Progenitor cell of endocrine pancreas (in vitro differentiated cells): ENCODE measurements around the gene MTG1. TPM values are rescaled to one million over a fixed set of nuclear protein-coding genes. Genes with fewer than 3 reads are reported as not detected.

ENCODE experiments used
- DNase-seq: peaks from one replicate; pipeline ENCODE4 v3.0.0; 2021; ENCODE audit warnings: low spot score; ENCODE audit not compliant: unreplicated experiment
- H3K27ac Mint-ChIP-seq: 2 replicates; pipeline ENCODE4 v1.8.0; 2021; ENCODE audit warnings: mild to moderate bottlenecking, moderate library complexity, mixed read lengths
- H3K27me3 Mint-ChIP-seq: 2 replicates; pipeline ENCODE4 v1.8.0; 2021; ENCODE audit warnings: mixed read lengths
- H3K36me3 Mint-ChIP-seq: 2 replicates; pipeline ENCODE4 v1.8.0; 2022; ENCODE audit warnings: mixed read lengths; ENCODE audit not compliant: insufficient read depth
- H3K4me1 Mint-ChIP-seq: 2 replicates; pipeline ENCODE4 v1.8.0; 2021; ENCODE audit warnings: low read depth, mixed read lengths
- H3K4me3 Mint-ChIP-seq: 2 replicates; pipeline ENCODE4 v1.8.0; 2021; ENCODE audit warnings: low read depth, mild to moderate bottlenecking, moderate library complexity, mixed read lengths
- H3K9me3 Mint-ChIP-seq: 2 replicates; pipeline ENCODE4 v1.8.0; 2021; ENCODE audit warnings: low read depth, mixed read lengths
- total RNA-seq: library from RNA; stranded (reverse); gene quantifications from 2 replicates; pipeline ENCODE4 v1.2.1, GENCODE V29; 2021
- TF ChIP-seq, protein P1 (sequence below): fragments of 200-600 bp; sonication (generic); IDR thresholded peaks from one replicate; pipeline ENCODE4 v1.5.0; 2021; ENCODE audit warnings: antibody characterized with exemption, mild to moderate bottlenecking; ENCODE audit not compliant: unreplicated experiment

The MTG1 gene
- total RNA-seq, 1 donor from 2014 or later = 137 TPM

DNA sequence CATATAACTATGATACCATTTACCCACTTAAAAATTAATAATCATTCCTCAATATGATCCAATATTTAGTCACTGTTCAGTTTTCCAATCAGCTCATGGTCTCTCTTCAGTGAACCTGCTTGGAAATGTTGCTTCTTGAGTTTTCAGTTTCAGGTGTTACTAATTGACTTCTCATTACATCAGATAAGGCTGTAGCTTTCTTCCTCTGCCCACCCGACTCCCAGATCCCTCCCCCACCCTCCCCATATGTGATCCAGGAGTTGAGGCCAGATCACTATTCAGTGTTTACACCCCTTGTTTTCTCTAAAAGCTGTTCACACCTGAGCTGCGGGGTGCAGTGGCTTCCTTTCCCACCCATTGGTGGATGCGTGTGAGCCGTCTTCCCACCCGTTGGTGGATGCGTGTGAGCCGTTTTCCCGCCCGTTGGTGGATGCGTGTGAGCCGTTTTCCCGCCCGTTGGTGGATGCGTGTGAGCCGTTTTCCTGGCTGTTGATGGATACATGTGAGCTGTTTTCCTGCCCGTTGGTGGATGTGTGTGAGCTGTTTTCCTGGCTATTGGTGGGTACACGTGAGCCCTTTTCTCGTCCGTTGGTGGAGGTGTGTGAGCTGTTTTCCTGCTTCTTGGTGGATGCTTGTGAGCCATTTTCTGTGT, 3.2 kb upstream of the MTG1 start:
- H3K9me3 Mint-ChIP-seq = no peaks in the 10 kb centered on the region
- no peak overlapping the region for H3K4me3 Mint-ChIP-seq

DNA sequence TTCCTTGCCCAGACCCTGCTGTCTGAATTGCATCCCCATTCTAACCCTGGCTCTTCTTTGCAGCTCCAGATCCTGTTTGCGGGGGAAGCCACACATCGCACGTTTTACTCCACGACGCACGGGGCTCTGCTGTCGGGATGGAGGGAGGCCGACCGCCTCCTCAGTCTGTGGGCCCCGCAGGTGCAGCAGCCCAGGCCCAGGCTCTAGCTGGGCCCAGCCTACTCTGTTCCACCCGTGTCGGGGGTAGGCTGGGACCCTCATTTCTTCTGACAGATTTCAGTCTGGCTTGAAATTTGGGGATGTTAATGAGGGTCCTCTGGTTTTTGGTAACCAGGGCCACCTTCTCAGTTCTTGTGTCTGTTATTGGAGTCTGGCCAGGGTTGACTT, 2.7 kb upstream of the MTG1 start:
- H3K4me3 Mint-ChIP-seq = no peak overlapping the region
- H3K27ac Mint-ChIP-seq = no peak overlapping the region
- H3K4me1 Mint-ChIP-seq = peaks cover 8% of the 10 kb centered on the region
- H3K9me3 Mint-ChIP-seq = no peaks in the 10 kb centered on the region
- H3K27me3 Mint-ChIP-seq = no peaks in the 10 kb centered on the region
- DNase-seq = no peak
- TF ChIP-seq, protein P1, sequence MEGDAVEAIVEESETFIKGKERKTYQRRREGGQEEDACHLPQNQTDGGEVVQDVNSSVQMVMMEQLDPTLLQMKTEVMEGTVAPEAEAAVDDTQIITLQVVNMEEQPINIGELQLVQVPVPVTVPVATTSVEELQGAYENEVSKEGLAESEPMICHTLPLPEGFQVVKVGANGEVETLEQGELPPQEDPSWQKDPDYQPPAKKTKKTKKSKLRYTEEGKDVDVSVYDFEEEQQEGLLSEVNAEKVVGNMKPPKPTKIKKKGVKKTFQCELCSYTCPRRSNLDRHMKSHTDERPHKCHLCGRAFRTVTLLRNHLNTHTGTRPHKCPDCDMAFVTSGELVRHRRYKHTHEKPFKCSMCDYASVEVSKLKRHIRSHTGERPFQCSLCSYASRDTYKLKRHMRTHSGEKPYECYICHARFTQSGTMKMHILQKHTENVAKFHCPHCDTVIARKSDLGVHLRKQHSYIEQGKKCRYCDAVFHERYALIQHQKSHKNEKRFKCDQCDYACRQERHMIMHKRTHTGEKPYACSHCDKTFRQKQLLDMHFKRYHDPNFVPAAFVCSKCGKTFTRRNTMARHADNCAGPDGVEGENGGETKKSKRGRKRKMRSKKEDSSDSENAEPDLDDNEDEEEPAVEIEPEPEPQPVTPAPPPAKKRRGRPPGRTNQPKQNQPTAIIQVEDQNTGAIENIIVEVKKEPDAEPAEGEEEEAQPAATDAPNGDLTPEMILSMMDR = no peak
- peaks cover 5% of the 10 kb centered on the region for H3K36me3 Mint-ChIP-seq

More for the DNA sequence above, 3.2 kb upstream of the MTG1 start:
- Mint-ChIP-seq H3K27ac (no peak overlapping the region), H3K36me3 (peaks cover 6% of the 10 kb centered on the region), H3K4me1 (peaks cover 8% of the 10 kb centered on the region), H3K27me3 (no peaks in the 10 kb centered on the region)
- no peak for DNase-seq
- TF ChIP-seq, protein P1 = no peak

DNA sequence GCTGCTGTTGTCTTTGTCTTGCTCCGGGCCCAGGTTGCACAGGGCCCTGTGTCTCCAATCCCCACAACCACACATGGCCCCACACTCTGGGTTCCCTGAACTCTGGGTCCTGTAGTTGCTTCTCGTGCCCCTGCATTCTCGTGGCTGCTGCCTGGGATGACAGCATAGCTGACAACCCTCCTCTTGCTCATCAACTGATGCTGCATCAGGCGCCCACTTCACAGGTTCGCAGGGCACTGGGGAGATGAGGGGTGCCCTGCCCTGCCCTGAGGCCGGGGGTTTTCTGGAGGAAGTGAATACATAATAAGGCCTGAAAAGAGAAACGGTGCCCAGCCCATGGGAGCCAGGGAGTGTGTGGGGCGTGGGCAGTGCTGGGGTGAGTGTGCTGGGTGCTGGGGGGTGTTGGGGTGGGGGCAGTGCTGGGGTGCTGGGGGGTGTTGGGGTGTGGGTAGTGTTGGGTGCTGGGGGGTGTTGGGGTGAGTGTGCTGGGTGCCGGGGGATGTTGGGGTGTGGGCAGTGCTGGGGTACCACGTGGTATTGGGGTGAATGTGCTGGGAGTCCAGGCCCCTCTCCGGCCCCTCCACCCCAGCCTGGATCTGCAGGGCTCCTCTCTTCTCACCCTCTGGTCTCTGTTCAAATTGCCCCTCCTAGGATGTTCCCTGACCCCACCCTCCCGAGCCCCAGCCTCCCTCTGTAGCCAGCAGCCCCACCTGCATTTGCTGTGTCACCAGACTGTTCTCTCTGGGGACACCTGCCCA, 2.0 kb upstream of the MTG1 start:
- H3K4me3 Mint-ChIP-seq = no peak overlapping the region
- no peaks in the 10 kb centered on the region for H3K9me3 Mint-ChIP-seq
- peaks cover 5% of the 10 kb centered on the region for H3K36me3 Mint-ChIP-seq
- peaks cover 8% of the 10 kb centered on the region for H3K4me1 Mint-ChIP-seq
- H3K27ac Mint-ChIP-seq = no peak overlapping the region
- H3K27me3 Mint-ChIP-seq = no peaks in the 10 kb centered on the region
- TF ChIP-seq, protein P1 = no peak
- no peak for DNase-seq

DNA sequence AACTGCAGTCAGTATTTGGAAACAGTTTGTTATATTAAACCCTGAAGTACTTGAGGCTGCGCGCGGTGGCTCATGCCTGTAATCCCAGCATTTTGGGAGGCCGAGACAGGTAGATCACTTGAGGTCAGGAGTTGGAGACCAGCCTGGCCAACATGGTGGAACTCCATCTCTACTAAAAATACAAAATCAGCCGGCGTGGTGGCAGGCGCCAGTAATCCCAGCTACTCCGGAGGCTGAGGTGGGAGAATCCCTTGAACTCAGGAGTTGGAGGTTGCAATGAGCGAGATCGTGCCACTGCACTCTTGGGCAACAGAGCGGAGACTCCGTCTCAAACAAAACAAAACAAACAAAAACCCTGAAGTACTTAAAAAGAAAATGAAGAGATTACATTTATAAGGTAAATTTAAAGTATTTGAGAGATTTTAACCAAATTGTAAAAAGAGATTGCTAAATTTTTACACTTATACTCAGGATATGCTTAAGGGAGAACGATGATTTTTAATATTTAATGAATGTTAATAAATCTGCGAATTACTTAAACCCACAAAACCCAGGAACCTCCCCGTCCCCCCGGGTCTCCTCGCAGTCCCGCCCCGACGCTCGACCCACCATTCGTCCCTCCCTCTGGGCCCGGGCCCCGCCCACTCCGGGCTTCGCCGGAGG, 425 bp upstream of the MTG1 start:
- peaks cover 8% of the 10 kb centered on the region for H3K4me1 Mint-ChIP-seq
- no peaks in the 10 kb centered on the region for H3K9me3 Mint-ChIP-seq
- H3K27me3 Mint-ChIP-seq = no peaks in the 10 kb centered on the region
- DNase-seq = no peak
- peak overlapping the region; percentile 92 for H3K4me3 Mint-ChIP-seq
- peaks cover 10% of the 10 kb centered on the region for H3K36me3 Mint-ChIP-seq
- TF ChIP-seq, protein P1 = no peak
- H3K27ac Mint-ChIP-seq = peak overlapping the region; percentile 89

DNA sequence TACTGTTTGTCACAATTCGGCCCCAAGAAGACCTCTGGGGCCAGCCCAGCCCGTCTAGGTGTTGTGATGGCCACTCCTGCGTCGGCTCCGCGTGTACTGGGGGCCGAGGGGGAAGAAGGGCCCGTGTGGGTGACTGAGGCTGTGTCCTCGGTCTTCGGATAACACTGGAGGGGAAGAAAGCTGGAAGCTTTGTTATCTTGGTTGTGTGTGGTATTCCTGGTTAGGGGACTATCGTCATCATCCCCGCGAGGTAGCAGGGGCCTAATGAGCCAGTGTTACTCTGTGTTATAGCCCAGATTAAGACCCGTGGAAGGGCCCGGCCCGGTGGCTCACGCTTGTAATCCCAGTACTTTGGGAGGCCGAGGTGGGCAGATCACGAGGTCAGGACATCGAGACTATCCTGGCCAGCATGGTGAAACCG, 854 bp downstream of the MTG1 start:
- TF ChIP-seq, protein P1 = no peak
- Mint-ChIP-seq H3K4me1 (peaks cover 8% of the 10 kb centered on the region), H3K27me3 (no peaks in the 10 kb centered on the region), H3K27ac (peak overlapping the region; percentile 98), H3K36me3 (peaks cover 5% of the 10 kb centered on the region), H3K9me3 (no peaks in the 10 kb centered on the region), H3K4me3 (peak overlapping the region; percentile 92)
- DNase-seq = no peak
